GM18505 (cell line): ENCODE measurements around the gene TXNDC5.
"Not testable (repeated sequence)": the region's sequence is repeated elsewhere in the genome, so short reads cannot be mapped to it uniquely, and the experiment has no call there.

ENCODE experiments used
- ATAC-seq: cut with Tn5 transposase; IDR thresholded peaks from one replicate; pipeline ENCODE4 v1.9.1; 2021; ENCODE audit not compliant: unreplicated experiment
- POLR2A ChIP-seq: IDR thresholded peaks from 4 replicates; pipeline ENCODE4 v1.6.1; 2011; ENCODE audit warnings: borderline replicate concordance; ENCODE audit not compliant: insufficient read depth, insufficient read length; ENCODE audit errors: extremely low read depth

Gene TXNDC5

DNA sequence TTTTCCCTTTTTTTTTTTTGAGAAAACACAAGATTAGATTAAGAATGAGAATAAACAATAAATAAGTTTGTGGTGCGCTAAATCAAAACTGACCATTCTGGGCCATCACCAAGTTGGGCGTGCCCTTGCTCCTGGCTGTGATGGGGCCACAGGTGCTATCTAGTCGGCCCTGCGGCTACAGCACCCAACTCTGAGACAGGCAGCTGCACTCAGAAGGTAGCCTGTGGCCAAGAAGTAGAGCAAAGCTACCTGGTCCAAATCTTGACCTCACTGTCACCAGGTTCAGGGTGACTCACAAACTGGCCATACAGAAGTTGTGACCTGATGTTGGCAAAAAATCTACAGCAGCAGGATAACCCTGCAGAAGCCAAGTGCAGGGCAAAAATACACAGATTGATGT is 3.4 kb downstream of the TXNDC5 start:
- no peak for TF ChIP-seq POLR2A
- ATAC-seq: no peak

- TF ChIP-seq POLR2A: no peak
- ATAC-seq: no peak
Measured at GRCh38 chr6:7906741-7907140, 3.8 kb downstream of the TXNDC5 start.

GRCh38 chr6:7905416-7905815 is 5.2 kb downstream of the TXNDC5 start:
- TF ChIP-seq POLR2A: no peak
- ATAC-seq: no peak

DNA sequence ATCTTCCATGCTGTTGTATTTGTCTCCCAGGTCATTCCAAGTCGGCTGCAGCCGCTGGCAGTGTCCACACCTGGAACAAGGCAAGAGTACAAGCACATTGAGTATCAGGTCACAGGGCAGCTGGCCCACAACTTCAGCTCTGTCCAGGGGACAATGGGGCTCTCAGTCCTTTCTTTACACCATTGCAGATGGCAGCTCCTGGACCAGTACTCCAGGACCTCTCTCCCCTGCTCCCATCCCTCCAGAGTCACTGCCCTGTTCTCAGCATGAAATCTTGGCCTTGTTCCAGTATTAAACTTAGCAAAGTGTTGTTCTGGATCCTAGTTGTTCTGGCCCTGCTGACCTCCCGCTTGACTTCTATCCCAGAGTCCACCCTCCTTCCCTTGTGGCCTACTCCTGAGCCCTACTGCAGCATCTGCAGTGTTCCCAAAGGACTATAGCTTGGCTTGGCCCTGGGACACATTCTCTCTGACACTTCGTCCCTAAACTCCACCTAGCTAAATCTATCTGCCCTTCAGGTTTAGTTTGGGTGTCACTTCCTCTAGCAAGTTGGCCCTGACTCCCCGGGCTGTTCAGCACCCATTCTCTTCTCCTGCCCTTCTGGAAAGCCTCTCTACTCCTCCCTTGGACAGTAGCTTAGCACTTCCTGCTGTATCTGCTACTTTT is 5.8 kb downstream of the TXNDC5 start:
- ATAC-seq: no peak
- no peak for TF ChIP-seq POLR2A

- ATAC-seq: no peak
- TF ChIP-seq POLR2A: no peak
Measured at GRCh38 chr6:7903673-7904072, 6.9 kb downstream of the TXNDC5 start.

- TF ChIP-seq POLR2A: no peak
- ATAC-seq: no peak
Measured at GRCh38 chr6:7902867-7903266, 7.7 kb downstream of the TXNDC5 start.

DNA sequence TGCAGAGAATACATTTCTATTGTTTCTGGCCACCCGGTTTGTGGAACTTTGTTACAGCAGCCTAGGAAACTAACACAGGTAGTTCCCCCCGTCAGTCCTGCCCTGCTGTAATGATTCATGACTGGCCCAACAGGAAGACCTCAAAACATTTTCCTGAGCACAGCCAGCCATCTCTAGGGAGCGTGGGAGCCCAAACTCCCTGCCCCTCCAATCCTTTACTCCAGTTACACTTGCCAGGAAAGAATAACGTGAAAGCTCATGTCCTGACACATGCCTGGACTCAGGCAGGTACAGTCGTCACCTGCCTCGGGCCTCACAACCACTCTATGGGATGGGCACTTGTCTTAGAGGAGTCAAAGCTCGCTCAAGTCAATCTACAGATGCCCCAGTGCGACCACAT is 8.4 kb downstream of the TXNDC5 start:
- ATAC-seq: no peak
- peak; percentile 23 for TF ChIP-seq POLR2A

DNA sequence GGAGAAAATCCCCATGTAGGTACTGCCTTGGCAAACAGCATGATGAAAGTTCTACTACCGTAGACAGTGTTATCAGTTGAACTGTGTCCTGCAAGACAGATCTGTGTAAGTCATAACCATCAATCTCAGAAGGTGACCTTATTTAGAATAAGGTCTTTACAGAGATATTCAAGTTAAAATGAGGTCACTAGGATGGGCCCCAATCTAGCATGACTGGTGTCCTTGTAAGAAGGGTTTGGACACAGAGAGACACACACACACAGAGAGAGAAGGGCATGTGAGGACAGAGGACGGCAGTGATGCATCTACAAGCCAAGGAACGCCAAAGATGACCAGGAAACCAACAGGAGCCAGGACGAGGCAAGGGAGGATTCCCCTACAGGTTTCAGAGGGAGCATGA is 8.8 kb downstream of the TXNDC5 start:
- no peak for TF ChIP-seq POLR2A
- no peak for ATAC-seq

- no peak for ATAC-seq
- no peak for TF ChIP-seq POLR2A
Measured at GRCh38 chr6:7901056-7901455, 9.5 kb downstream of the TXNDC5 start.

DNA sequence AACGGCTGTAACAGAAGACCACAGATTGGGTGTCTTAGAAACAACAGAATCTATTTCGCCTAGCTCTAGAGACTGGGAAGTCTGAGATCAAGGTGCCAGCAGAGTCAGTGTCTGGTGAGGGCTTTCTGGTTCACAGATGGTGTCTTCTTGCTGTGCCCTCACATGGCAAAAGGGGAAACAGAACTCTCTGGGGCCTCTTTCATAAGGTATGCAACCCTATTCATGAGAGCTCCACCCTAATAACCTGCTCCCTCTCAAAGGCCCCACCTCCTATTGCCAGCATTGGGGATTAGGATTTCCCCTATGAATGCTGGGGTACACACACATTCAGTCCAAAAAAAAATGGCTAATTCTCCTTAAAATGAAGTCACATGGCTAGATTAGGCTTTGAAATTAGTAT is 10.0 kb downstream of the TXNDC5 start:
- no peak for TF ChIP-seq POLR2A
- no peak for ATAC-seq

DNA sequence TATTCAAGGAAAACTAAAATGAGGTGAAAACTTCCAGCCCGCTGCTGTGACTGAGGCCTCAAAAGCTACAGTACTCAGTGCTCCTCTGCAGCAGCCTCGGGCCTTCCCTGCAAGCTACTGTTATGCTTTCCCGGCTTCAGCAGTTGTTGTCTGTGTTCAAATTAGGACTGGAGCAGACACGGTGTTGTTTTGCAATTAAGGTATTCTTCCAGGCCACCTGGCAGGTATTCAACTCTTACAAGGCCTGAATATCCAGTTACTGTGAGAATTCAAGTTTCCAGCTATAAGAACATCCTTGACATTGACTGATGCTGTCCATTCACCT is 10.7 kb downstream of the TXNDC5 start:
- no peak for TF ChIP-seq POLR2A
- ATAC-seq: no peak

DNA sequence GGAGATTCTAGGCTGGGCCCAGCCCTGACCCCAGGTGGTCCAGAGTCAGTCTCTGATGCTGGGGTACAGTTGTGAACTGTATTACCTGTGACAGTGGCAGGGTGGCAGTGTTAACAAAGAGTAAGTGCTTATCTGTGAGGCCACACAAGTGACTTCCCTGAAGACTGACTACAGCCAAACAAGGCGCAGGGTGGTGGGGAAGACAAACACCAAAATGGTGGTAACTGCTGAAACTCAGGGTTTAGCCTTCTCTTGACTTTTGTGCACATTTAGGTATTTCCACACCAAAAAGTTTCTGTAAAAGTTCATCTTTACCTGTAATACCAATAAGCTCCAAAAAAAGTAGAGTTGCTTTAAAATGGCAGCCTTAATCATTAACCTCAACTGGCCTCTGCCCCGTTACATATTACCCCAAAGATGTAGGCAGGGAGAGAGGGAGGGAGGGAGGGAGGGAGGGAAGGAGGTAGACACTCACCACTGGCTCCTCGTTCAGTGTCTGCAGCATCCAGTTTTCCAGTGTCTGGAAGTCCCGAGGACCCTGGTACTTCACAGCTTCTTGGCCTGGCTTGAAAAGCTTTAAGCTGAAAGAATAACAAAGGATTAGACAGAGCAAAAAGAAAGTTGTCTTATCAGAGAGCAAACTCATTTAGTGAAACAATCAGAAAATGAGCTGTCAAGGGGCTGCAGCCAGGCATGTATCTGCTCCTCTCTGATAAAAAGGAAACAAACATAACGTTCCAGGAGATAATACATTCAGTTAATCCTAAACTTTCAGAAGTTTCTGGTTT is 11.3 kb downstream of the TXNDC5 start:
- TF ChIP-seq POLR2A: no peak
- no peak for ATAC-seq

DNA sequence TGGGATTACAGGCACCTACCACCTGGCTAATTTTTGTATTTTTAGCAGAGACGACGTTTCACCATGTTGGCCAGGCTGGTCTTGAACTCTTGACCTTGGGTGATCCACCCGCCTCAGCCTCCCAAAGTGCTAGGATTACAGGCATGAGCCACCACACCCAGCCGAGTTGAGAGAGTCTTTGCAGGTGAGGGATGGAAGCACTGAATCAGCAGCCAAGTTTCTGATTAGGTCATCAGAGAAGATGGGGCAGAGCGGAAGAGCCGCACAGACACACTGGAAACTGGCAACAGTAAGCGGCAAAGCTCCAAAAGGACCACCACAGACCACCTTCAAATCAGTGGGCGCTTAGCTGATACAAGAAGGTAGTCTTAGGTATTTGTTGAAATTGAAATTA is 12.4 kb downstream of the TXNDC5 start:
- ATAC-seq: not testable (repeated sequence)

DNA sequence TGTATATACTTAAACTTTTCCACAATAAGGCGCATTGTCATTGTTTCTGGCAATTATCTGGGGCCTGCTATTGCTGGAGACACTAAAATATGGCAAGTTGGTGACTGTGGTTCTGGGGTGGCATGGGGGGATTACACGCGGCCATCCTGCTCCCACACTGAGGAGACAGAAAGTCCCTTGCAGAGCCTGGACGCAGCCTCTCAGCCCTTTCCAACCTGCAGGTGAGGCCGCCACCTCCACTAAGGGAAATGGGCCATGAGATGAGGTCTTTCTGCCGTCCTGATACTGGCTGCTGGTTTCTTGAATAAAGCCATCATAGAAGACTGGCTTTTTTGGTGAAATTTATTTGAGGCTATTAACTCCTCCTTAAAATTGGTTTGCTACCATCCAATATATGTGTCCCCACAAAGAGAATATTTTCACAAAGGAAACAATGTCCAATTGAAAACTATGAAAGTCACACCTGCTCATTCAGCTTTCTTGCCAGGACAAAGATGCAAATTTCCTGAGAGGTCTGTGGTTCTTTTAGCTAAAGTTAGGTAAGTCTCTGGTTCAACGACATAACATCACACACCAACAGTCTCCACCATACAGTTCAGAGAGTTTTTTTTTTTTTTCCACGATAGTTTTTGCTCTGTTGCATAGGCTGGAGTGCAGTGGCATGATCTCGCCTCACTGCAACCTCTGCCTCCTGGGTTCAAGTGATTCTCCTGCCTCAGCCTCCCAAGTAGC is 13.0 kb downstream of the TXNDC5 start:
- TF ChIP-seq POLR2A: no peak

More for the DNA sequence above, 13.0 kb downstream of the TXNDC5 start:
- ATAC-seq: peak; percentile 49
